Mucosa of descending colon (tissue), 3 donors: ENCODE measurements around the gene ETFB. TPM values are rescaled to one million over a fixed set of nuclear protein-coding genes. Genes with fewer than 3 reads are reported as not detected.

Experiments
- ATAC-seq: fragments of 200-7000 bp; cut with Tn5 transposase; one replicate; pipeline ENCODE4 v1.9.1; 2020; ENCODE audit warnings: mild to moderate bottlenecking, moderate library complexity
- DNase-seq, 3 donors: peaks; one replicate each; pipeline ENCODE4 v3.0.0-alpha.2; 2020
- H3K36me3 ChIP-seq: fragments of 200-600 bp; one replicate; pipeline ENCODE4 v1.8.0; 2021; ENCODE audit warnings: low read depth, mild to moderate bottlenecking
- H3K4me1 ChIP-seq: fragments of 200-600 bp; one replicate; pipeline ENCODE4 v1.8.0; 2021; ENCODE audit warnings: low read depth, mild to moderate bottlenecking
- H3K4me3 ChIP-seq: fragments of 200-600 bp; one replicate; pipeline ENCODE4 v1.8.0; 2021; ENCODE audit warnings: mild to moderate bottlenecking
- H3K9me3 ChIP-seq: fragments of 200-600 bp; one replicate; pipeline ENCODE4 v1.8.0; 2021; ENCODE audit warnings: mild to moderate bottlenecking
- CTCF ChIP-seq: fragments of 200-600 bp; IDR thresholded peaks from one replicate; pipeline ENCODE4 v1.8.0; 2022; ENCODE audit warnings: antibody characterized with exemption, mild to moderate bottlenecking
- intact Hi-C, 2 donors: fragments of 100-400 bp; cut with DNase I in 1 of 2; cut with micrococcal nuclease in 1 of 2; formaldehyde crosslinking; loops; one replicate each; pipeline versions ENCODE4 v1.11.0 to v1.11.1; 2022; cut with DNase I, micrococcal nuclease
- total RNA-seq, 3 donors: library from RNA; stranded (reverse); fragmentation: NEBNext Ultra II Directional in 2 of 3; extraction: Animal tissue kit (Norgen Biotek cat#: 25700) in 2 of 3; gene quantifications; one replicate each; pipeline versions ENCODE4 v1.2.1 to v1.2.4, GENCODE V29; 2021 to 2023
- donor health status: DM: no; HTN: no; CAD: no; lungs with moderate emphysema.
- donor health status: DM: no; HTN: no; CAD: no.
- donor health status: DM: no; HTN: yes; CAD: no.

ETFB gene
- total RNA-seq, 3 donors from 2014 or later: 113 to 154 (median 130) TPM

GRCh38 chr19:51351266-51351990 is 14.8 kb downstream of the ETFB start:
- TF ChIP-seq CTCF: no peak
- intact Hi-C loops: no loop called here
- ATAC-seq: no peak
- Histone ChIP-seq H3K36me3 (peaks cover 4% of the 10 kb centered on the region), H3K9me3 (no peaks in the 10 kb centered on the region), H3K4me1 (no peaks in the 10 kb centered on the region), H3K4me3 (no peak overlapping the region)
- DNase-seq: peak in 1 of 3 donors; percentile 22

GRCh38 chr19:51347209-51347928 is 18.8 kb downstream of the ETFB start:
- Histone ChIP-seq H3K9me3 (no peaks in the 10 kb centered on the region), H3K4me1 (no peaks in the 10 kb centered on the region), H3K4me3 (no peak overlapping the region), H3K36me3 (peaks cover 4% of the 10 kb centered on the region)
- DNase-seq (peak in 1 of 3 donors; percentile 4), ATAC-seq (peak; percentile 23)
- intact Hi-C loops: no loop called here
- no peak for TF ChIP-seq CTCF

- H3K4me3 ChIP-seq: no peak overlapping the region
- H3K9me3 ChIP-seq: no peaks in the 10 kb centered on the region
- intact Hi-C loops: no loop called here
- TF ChIP-seq CTCF: no peak
- ATAC-seq: no peak
- H3K4me1 ChIP-seq: no peaks in the 10 kb centered on the region
- no peak for DNase-seq
- peaks cover 4% of the 10 kb centered on the region for H3K36me3 ChIP-seq
These were observed 19.4 kb downstream of the ETFB start for GRCh38 chr19:51346742-51347141.

GRCh38 chr19:51345076-51345620 is 21.0 kb downstream of the ETFB start:
- Histone ChIP-seq H3K4me3 (no peak overlapping the region), H3K4me1 (no peaks in the 10 kb centered on the region), H3K36me3 (peaks cover 4% of the 10 kb centered on the region), H3K9me3 (no peaks in the 10 kb centered on the region)
- no peak for ATAC-seq
- intact Hi-C loops: no loop called here
- TF ChIP-seq CTCF: no peak
- peak in 1 of 3 donors; percentile 14 for DNase-seq

- Histone ChIP-seq H3K9me3 (no peaks in the 10 kb centered on the region), H3K4me1 (peaks cover 9% of the 10 kb centered on the region), H3K36me3 (no peaks in the 10 kb centered on the region), H3K4me3 (no peak overlapping the region)
- no peak for TF ChIP-seq CTCF
- DNase-seq (peak in 1 of 3 donors; percentile 21), ATAC-seq (no peak)
- intact Hi-C loops: no loop called here
These were observed 23.3 kb downstream of the ETFB start for GRCh38 chr19:51342631-51343569.
